ENCODE measurements around the gene XPC.

XPC gene

GRCh38 chr3:14124615-14125192 lies 53.7 kb downstream of the XPC start, which contains the start of the genes CHCHD4 and TMEM43 (continued):
- TF ChIP-seq AEBP2 (tag by site-specific recombination; IDR thresholded peaks at IDR 0.05; ENCODE audit: borderline replicate concordance) (no peak), ZNF449 (tag by site-specific recombination; IDR thresholded peaks at IDR 0.05) (no peak; the same call in 1 of the 2 replicates), ZNF416 (tag by site-specific recombination; IDR thresholded peaks at IDR 0.05) (no peak), ZIC2 (tag by site-specific recombination; IDR thresholded peaks at IDR 0.05) (peak; percentile 41; the same call in 1 of the 2 replicates), TRIM28 (IDR thresholded peaks at IDR 0.05; ENCODE audit: borderline replicate concordance, low read length) (0 out of 2 replicates have a peak, but pooled peaks have one; percentile 15), ZNF10 (tag by site-specific recombination; IDR thresholded peaks at IDR 0.05) (peak; percentile 27; the same call in 1 of the 2 replicates), GLIS1 (tag by site-specific recombination; IDR thresholded peaks at IDR 0.05) (peak; percentile 87), ZNF843 (tag by site-specific recombination; IDR thresholded peaks at IDR 0.05) (peak; percentile 35; the same call in 1 of the 2 replicates), IKZF3 (tag by site-specific recombination; IDR thresholded peaks at IDR 0.05) (no peak), ZFP69B (tag by site-specific recombination; IDR thresholded peaks at IDR 0.05) (peak; percentile 50; the same call in 1 of the 2 replicates), ZNF366 (tag by site-specific recombination; conservative IDR thresholded peaks at IDR 0.05) (no peak), KLF16 (tag by site-specific recombination; IDR thresholded peaks at IDR 0.05) (0 out of 2 replicates have a peak, but pooled peaks have one; percentile 36), ZXDB (tag by site-specific recombination; IDR thresholded peaks at IDR 0.05) (no peak; the same call in 1 of the 2 replicates), KLF10 (tag by site-specific recombination; IDR thresholded peaks at IDR 0.05) (peak; percentile 78; the same call in 1 of the 2 replicates), ZNF76 (tag by site-specific recombination; IDR thresholded peaks at IDR 0.05; ENCODE audit: borderline replicate concordance, low read depth) (peak; percentile 94), ZNF549 (tag by site-specific recombination; IDR thresholded peaks at IDR 0.05) (peak; percentile 44; the same call in 1 of the 2 replicates), ZNF664 (tag by site-specific recombination; IDR thresholded peaks at IDR 0.05) (no peak), ZNF24 (tag by site-specific recombination; IDR thresholded peaks at IDR 0.05) (no peak), SALL2 (tag by site-specific recombination; IDR thresholded peaks at IDR 0.05; ENCODE audit: borderline replicate concordance) (no peak), OVOL3 (tag by site-specific recombination; IDR thresholded peaks at IDR 0.05) (no peak)

GRCh38 chr3:14124223-14124614 lies 54.2 kb downstream of the XPC start:
- Histone ChIP-seq H3K4me3 (ENCODE audit: low read depth, low read length) (peak overlapping the region; percentile 73), H3K36me3 (ENCODE audit: control insufficient read depth in 2 of 2, insufficient read depth in 1 of 2, low read length in 2 of 2) (peaks cover 7 to 55% of the 10 kb centered on the region in 2 experiments; a peak in 2 of 3 replicates), H3K4me1 (ENCODE audit: control insufficient read depth, insufficient read depth, low read length) (peaks cover 4% of the 10 kb centered on the region), H3K27ac (ENCODE audit: extremely low read depth, low read depth, low read length) (peak overlapping the region; percentile 73; the same call in 1 of the 2 replicates), H3K9me3 (ENCODE audit: control insufficient read depth, insufficient read depth, low read depth, low read length) (no peaks in the 10 kb centered on the region)
- ChIA-PET POLR2A (interaction anchor here (0.8 to 2.1 kb wide), 8 partner anchors 9 to 527 kb away, joined by 4 to 32 read pairs (median 8); partner anchors contain the start of genes CCDC174, LSM3 and XPC), CTCF (interaction anchor here (0.6 to 2.9 kb wide), 3 partner anchors 228 to 1208 kb away, joined by 4 to 13 read pairs (median 4); partner anchors contain the start of gene SH3BP5)
- TF ChIP-seq IKZF3 (tag by site-specific recombination; IDR thresholded peaks at IDR 0.05) (peak; percentile 22; the same call in 1 of the 2 replicates), ZNF518A (tag by site-specific recombination; conservative IDR thresholded peaks at IDR 0.05; ENCODE audit: low read depth) (0 out of 2 replicates have a peak, but pooled peaks have one; percentile 39), KLF9 (tag by site-specific recombination; IDR thresholded peaks at IDR 0.05; ENCODE audit: low read depth) (no peak), ZNF433 (tag by site-specific recombination; IDR thresholded peaks at IDR 0.05; ENCODE audit: low read depth) (no peak), ZNF248 (tag by site-specific recombination; IDR thresholded peaks at IDR 0.05) (no peak), BCL11B (tag by site-specific recombination; IDR thresholded peaks at IDR 0.05; ENCODE audit: low read depth) (no peak), ZNF202 (tag by site-specific recombination; IDR thresholded peaks at IDR 0.05; ENCODE audit: borderline replicate concordance) (no peak), GLIS1 (tag by site-specific recombination; IDR thresholded peaks at IDR 0.05) (no peak), FEZF1 (tag by site-specific recombination; IDR thresholded peaks at IDR 0.05) (no peak), ZNF707 (tag by site-specific recombination; IDR thresholded peaks at IDR 0.05) (no peak)

All from HEK293 (cell line).